Measurements from ENCODE around the gene SYNGR1.
"Not testable (repeated sequence)": the region's sequence is repeated elsewhere in the genome, so short reads cannot be mapped to it uniquely, and the experiment has no call there.

Gene SYNGR1

GRCh38 chr22:39350757-39351688, 1.2 kb downstream of the SYNGR1 start:
- DNase-seq (ENCODE audit: low read depth in 3 of 3), result no peak

GRCh38 chr22:39351689-39352214, 2.0 kb downstream of the SYNGR1 start:
- DNase-seq (ENCODE audit: low read depth in 3 of 3), result no peak

- DNase-seq (ENCODE audit: low read depth in 3 of 3), result no peak
These were observed 2.6 kb downstream of the SYNGR1 start for GRCh38 chr22:39352306-39352891.

DNA sequence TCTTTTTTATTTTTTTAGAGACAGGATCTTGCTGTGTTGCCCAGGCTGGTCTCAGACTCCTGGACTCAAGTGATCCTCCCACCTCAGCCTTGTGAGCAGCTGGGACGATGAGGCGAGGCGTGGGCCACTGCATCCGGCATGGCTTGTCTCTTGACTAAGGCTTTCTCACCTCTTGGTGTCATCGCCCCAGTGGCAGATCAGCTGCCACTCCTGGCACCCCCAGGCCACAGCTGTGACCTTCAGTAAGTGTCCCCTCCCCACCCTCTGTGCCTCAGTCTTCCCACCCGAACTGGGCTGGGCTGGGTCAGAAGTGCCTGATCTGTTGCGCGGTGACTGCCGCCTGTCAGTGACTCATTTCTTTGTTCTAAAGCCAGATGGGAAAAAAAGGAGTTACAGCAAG, 3.6 kb downstream of the SYNGR1 start:
- DNase-seq (ENCODE audit: low read depth in 3 of 3), result no peak

DNA sequence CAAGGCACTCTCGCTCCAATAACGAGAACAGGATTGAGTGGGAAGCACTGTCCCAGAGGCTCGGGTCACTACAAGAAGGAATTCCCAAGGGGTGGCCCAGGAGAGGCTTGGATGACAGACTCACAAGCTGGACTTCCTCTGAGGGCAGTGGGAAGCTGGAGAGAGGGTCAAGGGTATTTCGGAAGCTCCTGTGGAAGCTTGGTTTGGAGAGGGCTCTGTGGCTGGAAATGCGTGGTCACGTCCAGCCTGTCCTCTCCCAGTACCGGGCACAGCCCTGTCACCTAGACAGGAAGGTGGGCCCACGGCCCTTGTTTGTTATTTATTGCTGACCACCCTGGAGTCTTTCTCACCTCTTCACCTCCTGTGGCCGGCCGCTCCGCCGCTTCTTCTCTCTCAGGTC, 5.3 kb downstream of the SYNGR1 start:
- no peak for DNase-seq (ENCODE audit: low read depth in 3 of 3)

DNA sequence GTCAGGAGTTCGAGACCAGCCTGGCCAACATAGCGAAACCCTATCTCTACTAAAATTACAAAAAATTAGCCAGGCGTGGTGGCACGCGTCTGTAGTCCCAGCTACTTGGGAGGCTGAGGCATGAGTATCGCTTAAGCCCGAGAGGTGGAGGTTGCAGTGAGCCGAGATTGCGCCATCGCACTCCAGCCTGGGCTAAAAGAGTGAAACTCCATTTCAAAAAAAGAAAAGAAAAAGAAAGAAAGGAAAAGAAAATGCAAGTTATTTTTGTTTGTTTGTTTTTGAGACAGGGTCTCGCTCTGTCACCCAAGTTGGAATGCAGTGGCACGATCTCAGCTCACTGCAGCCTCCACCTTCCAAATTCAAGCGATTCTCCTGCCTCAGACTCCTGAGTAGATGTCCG, 6.0 kb downstream of the SYNGR1 start:
- DNase-seq (ENCODE audit: low read depth in 3 of 3), result not testable (repeated sequence)

- DNase-seq (ENCODE audit: low read depth in 3 of 3), result no peak
These were observed 6.7 kb downstream of the SYNGR1 start for GRCh38 chr22:39356464-39356863.

DNA sequence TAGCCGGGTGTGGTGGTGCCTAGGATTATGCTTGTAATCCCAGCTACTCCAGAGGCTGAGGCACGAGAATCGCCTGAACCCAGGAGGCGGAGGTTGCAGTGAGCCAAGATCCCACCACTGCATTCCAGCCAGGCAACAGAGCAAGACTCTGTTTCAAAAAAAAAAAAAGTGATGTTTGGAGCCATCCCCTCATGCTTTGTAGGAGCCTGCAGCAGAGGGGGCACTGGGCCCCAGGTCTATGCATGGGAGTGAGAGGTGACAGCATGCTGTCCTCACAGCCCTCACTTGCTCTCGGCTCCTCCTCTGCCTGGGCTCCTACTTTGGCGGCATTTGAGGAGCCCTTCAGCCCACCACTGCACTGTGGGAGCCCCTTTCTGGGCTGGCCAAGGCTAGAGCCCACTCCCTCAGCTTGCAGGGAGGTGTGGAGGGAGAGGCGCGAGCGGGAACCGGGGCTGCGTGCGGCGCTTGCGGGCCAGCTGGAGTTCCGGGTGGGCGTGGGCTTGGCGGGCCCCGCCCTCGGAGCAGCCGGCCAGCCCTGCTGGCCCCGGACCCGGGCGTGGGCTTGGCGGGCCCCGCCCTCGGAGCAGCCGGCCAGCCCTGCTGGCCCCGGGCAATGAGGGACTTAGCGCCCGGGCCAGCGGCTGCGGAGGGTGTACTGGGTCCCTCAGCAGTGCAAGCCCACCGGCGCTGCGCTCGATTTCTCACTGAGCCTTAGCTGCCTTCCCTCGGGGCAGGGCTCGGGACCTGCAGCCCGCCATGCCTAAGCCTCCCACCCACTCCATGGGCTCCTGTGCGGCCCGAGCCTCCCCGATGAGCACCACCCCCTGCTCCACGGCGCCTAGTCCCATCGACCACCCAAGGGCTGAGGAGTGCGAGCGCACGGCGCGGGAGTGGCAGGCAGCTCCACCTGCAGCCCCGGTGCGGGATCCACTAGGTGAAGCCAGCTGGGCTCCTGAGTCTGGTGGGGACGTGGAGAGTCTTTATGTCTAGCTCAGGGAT, 7.6 kb downstream of the SYNGR1 start:
- DNase-seq (ENCODE audit: low read depth in 3 of 3), result not testable (repeated sequence)

DNA sequence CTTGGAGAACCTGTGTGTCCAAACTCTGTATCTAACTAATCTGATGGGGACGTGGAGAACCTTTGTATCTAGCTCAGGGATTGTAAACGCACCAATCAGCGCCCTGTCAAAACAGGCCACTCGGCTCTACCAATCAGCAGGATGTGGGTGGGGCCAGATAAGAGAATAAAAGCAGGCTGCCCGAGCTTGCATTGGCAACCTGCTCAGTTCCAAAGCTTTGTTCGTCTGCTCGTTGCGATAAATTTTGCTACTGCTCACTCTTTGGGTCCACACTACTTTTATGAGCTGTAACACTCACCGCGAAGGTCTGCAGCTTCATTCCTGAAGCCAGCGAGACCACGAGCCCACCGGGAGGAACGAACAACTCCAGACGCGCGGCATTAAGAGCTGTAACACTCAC, 8.4 kb downstream of the SYNGR1 start:
- not testable (repeated sequence) for DNase-seq (ENCODE audit: low read depth in 3 of 3)

- DNase-seq (ENCODE audit: low read depth in 3 of 3), result no peak
These were observed 9.9 kb downstream of the SYNGR1 start for GRCh38 chr22:39359659-39360195.

DNA sequence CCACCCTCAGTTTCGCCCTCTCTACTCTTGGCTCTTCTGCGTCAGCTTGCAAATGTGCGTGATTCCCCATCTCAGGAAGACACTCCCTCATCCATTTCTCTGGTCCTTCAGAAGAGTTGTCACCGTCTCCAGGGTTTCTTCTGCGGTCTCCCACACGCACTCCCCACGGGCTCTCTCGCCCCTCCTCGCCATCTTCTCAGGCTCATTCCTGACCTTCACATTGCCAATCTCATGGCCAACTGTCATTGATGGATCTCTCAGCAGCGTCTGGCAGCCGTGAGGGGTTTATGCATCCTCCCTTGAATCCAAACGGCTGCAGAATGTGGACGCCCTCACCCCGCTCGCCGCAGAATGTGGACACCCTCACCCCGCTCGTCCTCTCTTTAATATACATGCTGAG, 10.5 kb downstream of the SYNGR1 start:
- DNase-seq (ENCODE audit: low read depth in 3 of 3), result no peak

DNA sequence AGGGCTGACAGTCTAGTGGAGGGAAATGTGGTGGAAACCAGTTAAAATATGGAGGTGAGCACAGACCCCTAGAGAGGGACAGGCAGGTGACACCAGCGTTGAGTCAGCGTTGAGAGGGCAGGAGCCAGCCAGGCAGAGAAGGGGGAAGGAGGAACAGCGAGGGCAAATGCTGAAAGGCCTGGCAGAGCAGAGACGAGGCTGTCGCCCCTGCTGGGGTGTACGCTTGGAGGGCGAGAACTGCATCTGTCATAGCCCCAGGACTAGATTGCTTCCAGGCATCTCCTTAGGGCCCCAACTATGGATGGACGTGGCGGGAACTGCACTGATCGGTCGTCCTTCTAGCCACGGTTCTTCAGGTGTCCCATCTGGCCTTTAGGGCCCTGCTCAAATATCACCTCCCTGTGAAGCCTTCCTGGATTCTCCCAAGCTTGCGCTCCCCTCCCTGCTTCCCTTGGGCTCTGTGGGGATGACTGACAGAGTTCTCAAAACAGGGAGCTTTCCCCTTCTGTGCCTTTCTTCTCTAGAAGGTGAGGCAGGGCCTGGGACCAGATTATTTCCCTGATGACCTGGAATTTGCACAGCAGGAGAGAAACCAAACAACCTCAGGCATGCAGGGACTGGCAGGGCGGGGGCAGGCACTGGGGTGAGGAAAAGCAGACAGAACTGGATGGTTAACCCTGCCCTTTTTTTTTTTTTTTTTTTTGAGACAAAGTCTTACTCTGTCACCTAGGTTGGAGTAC, 11.1 kb downstream of the SYNGR1 start:
- DNase-seq (ENCODE audit: low read depth in 3 of 3), result no peak

DNA sequence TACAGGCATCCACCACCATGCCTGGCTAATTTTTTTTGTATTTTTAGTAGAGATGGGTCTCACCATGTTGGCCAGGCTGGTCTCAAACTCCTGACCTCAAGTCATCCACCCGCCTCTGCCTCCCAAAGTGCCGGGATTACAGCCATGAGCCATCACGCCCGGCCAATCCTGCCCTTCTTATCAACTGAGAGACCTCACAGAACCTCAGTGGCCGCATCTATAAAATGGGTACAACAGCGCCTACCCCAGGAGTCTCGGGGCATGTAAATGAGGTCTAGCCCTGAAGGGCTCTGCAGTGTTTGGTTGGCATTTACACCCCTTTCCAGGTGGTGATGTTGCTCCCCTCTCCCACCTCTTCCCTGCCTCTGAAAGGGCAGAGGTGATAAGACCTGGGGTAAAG, 11.7 kb downstream of the SYNGR1 start:
- DNase-seq (ENCODE audit: low read depth in 3 of 3), result no peak

DNA sequence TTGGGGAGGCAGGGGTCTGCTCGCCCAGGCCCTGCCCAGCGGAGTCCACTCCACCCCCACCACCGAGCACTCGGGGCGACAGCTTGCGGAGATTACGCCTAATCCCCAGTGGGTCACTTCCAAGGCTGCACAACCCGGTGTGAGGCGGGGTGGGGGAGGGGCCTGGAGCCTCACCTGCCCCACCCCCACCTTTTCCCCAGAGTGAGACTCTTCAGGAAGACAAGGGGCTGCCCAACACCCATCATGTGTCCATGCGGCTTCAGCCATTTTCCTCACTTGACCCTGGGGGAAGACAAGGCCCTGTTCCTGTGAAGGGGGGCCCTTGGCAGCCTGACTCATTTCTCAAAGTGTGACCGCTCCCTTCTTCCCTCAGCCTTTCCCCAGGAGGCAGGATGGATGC, 12.5 kb downstream of the SYNGR1 start:
- DNase-seq (ENCODE audit: low read depth in 3 of 3), result no peak

- no peak for DNase-seq (ENCODE audit: low read depth in 3 of 3)
These were observed 13.1 kb downstream of the SYNGR1 start for GRCh38 chr22:39362932-39363331.

GRCh38 chr22:39363751-39364515, 14.1 kb downstream of the SYNGR1 start:
- DNase-seq (ENCODE audit: low read depth in 3 of 3), result no peak

GRCh38 chr22:39364714-39365491, 15.1 kb downstream of the SYNGR1 start:
- DNase-seq (ENCODE audit: low read depth in 3 of 3), result no peak

GRCh38 chr22:39365492-39365780, 15.6 kb downstream of the SYNGR1 start:
- no peak for DNase-seq (ENCODE audit: low read depth in 3 of 3)

DNA sequence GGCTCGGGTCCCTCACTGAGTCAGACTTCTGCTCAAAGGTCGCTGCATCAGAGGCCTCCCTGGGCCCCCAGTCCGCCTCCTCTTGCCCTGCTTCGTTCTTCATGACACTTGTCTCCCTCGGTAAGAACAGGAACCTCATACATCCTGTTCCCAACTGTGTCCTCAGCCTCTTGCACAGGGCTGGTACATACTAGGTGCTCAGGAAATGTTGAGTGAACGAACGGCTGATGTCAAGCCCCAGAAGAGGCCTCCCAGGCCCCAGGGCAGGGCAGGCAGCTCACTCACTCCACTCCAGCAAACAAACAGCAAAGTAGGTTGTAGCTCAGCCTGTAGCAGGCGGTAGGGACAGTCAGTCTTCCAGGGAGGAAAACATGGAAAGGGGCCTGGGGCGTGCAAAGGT, 17.2 kb downstream of the SYNGR1 start:
- DNase-seq (ENCODE audit: low read depth in 3 of 3), result no peak
